GM18951 (cell line): ENCODE data around the gene SIGLEC9.

Source experiments
- POLR2A ChIP-seq: IDR thresholded peaks from 4 replicates; pipeline ENCODE4 v1.6.1; 2011; ENCODE audit warnings: mild to moderate bottlenecking; ENCODE audit not compliant: insufficient read length, insufficient read depth; ENCODE audit errors: extremely low read depth
- in situ Hi-C: fragments of 300-500 bp; cut with MboI; formaldehyde crosslinking; loops from one replicate; pipeline ENCODE4 v1.12.0; 2022; ENCODE audit warnings: low sequenced_read_pairs, mixed read lengths, inconsistent platforms; ENCODE audit not compliant: unreplicated experiment

The SIGLEC9 gene

DNA sequence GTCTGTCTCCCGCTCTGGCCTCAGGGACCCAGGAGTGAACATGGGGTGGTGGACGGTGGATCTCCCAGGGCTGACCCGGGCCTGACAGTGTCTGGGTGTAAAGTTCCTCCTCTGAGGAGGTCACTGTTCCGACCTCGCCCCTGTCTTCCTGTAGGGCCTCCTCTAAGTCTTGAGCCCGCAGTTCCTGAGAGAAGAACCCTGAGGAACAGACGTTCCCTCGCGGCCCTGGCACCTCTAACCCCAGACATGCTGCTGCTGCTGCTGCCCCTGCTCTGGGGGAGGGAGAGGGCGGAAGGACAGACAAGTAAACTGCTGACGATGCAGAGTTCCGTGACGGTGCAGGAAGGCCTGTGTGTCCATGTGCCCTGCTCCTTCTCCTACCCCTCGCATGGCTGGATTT is at the start of gene SIGLEC9:
Gene SIGLEC9 (plus strand): TSS at position 178 of the 400 bp plus-strand sequence. CDS start 69 bp downstream, at position 247.
- TF ChIP-seq POLR2A = no peak
- in situ Hi-C loops = no loop called here

DNA sequence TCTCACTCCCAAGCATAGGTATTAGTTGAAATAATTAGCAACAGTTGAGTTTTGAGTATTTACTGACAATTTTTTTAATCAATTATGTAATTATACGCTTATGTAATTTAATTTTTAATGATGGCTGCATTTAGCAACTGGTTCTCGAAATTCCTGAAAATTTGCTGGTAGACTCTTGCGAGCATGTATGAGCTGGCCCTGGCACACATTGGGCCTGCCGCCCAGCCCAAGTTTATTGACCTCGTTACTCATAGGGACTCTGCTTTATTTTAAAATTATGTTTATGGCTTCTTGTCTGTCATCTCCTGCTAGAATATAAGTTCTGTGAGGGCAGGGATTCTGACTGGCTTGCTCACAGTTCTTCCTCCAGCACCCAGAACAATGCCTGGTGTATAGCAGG is 48.7 kb upstream of the SIGLEC9 start:
- TF ChIP-seq POLR2A = no peak
- in situ Hi-C loops = no loop called here

DNA sequence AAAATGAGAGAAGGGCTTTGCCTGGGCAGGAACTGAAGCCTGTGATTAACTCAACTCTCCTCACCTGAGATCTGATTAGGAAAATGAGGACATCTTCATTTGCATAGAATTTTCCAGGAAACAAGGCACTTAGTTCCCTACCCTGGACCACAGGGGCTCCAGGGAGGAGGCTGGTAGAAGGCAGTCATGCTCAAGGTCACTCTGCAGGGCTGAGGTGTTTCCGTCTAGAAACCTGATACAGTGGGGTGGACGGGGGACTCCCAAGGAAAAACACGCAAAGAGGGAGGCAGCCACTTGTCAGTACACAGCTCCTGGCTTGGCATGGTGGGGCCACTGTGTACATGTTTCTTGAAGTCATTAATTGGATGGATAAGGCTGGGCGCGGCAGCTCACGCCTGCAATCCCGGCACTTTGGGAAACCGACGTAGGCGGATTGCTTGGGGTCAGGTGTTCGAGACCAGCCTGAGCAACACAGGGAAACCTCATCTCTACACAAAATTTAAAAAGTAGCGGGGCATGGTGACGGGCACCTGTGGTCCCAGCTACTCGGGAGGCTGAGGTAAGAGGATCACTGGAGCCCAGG is 48.0 kb upstream of the SIGLEC9 start:
- in situ Hi-C loops = no loop called here
- TF ChIP-seq POLR2A = no peak

DNA sequence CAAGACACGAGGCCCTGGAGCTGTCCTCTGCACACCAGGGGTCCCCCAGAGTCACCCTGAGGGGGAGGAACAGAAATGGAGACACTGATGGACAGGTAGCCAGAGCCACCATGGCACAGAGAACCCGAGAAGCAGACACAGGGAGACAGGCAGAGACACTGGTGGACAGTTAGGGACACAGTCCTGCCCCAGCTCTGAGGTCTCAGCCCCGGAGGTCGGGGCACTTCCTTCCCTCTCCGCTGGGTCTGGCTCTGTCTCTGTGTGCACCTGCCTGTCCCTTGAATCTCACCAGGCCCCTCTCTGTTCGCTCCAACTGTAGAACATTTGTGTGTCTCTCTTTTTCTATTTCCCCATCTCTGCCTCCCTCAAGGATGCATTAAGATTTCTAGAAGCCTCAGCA is 46.6 kb upstream of the SIGLEC9 start:
- in situ Hi-C loops = no loop called here
- TF ChIP-seq POLR2A = no peak

DNA sequence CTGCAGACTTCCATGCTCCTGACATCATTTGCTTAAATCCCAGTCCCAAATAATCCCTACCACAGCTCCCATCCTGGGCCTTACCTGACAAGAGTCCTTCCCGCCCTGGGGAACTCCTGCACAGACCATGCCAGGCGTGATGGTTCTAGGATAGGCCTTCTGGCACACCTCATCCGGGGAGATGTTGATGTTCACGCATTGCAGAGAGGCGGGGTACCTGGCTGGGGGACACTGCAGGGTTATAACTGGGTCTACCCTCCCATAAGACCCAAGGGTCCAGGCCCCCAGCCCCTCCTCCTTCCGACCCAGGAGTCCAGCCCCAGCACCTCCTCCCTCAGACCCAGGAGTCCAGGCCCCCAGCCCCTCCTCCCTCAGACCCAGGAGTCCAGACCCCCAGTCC is 46.0 kb upstream of the SIGLEC9 start:
- in situ Hi-C loops = no loop called here
- TF ChIP-seq POLR2A = no peak

DNA sequence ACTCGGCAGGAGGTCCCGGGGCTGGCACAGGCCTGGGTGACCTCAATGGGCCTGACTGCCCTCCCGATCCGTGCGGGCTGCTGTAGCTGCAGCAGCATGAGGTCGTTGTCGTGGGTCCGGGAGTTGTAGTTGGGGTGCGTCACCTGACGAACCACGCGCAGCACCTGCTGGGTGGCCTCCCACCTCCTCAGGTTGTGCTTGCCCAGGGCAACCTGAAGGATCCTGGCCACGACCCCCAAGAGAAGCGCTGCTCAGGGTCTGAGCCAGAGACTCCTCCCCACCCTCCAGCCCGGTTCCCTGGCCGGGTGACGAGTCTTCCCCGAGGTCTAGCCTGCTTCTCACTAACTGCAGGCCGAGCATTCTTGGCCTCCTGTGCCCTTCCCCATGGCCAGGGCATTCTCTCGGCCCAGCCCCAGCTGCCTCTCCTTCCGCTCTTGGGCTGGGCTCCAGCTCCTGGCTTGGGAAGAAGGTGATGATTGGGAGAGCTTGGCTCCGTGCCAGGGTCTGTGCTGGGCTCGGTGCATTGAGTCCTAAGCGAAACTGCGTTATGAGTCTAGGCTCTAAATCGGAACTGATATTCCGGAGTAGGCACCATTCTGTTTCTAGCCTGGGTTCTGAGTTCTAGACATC is 45.1 kb upstream of the SIGLEC9 start:
- in situ Hi-C loops = no loop called here
- TF ChIP-seq POLR2A = no peak

DNA sequence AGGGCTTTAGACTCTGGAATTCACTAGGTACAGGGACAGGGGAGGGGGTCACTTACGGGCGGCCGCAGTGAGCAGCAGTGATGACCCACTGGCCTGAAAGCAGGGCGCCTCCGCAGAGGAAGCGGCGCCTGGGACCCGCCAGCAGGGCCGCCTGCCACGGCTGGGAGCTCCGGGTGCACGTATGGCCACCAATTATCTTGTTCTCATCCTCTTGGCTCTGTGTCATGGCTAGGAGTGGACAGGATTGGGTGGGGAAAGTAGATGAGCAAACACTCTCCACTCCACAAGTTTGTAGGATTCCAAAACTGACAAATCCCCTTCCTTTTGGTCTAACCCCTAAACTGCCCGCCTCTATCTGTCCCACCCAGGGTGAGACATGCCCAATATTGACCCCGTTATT is 43.2 kb upstream of the SIGLEC9 start:
- in situ Hi-C loops = no loop called here
- no peak for TF ChIP-seq POLR2A

DNA sequence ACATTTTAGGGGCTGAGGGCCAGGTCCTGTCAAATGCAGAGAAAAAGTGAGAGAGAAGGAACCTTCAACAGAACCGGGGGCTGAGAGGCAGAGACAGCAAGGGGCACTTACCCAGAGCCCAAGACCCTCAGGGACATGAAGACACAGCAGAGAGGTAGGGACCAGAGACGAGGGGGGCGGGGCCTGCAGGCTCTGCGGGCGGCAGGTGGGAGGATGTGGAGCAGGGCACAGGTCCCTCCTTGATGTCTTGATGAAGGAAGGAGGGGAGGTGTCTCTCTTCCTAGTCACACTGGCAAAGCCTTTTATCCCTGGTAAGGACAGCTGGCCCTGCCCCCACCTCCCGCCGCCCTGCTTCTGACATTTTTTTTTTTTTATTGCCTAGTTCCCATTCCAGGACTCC is 42.1 kb upstream of the SIGLEC9 start, which contains the start of gene KLK14:
Gene KLK14 (minus strand): TSS at position 277 of the 400 bp plus-strand sequence. CDS start 273 bp downstream, at position 4.
- TF ChIP-seq POLR2A = no peak
- in situ Hi-C loops = no loop called here

DNA sequence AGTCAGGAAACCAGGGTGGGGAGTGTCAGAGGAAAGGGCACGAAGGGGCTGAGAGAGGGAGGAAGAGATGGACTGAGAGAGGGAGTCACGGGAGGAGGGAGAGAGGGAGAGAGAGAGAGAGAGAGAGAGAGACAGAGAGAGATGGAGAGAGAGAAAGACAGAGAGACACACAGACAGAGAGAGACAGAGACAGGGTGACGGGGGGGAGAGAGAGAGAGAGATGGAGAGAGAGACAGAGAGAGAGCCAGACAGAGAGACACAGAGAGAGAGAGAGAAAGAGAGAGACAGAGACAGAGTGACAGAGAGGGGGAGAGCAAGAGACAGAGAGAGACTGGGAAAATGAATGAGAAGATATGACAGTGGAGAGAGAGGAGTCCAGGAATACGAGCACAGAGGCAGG is 41.5 kb upstream of the SIGLEC9 start:
- TF ChIP-seq POLR2A = no peak
- in situ Hi-C loops = no loop called here

DNA sequence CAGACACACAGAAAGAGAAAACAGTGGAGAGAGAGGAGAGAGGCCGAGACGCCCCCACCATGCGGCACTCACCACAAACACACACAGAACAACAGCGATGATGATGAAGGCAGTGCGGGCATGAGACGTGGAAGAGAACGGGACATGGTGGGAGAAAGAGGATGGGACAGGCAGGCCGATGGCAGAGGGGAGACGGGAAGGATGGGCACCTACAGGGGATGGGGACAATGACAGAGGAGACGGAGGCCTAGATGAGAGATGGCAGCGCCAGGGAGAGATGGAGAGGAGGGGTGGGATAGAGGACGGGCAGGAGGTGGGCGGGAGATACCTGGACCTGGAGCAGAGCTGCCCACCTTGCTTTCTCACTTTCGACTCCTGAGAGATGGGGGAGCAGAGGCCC is 40.9 kb upstream of the SIGLEC9 start:
- in situ Hi-C loops = no loop called here
- TF ChIP-seq POLR2A = no peak

DNA sequence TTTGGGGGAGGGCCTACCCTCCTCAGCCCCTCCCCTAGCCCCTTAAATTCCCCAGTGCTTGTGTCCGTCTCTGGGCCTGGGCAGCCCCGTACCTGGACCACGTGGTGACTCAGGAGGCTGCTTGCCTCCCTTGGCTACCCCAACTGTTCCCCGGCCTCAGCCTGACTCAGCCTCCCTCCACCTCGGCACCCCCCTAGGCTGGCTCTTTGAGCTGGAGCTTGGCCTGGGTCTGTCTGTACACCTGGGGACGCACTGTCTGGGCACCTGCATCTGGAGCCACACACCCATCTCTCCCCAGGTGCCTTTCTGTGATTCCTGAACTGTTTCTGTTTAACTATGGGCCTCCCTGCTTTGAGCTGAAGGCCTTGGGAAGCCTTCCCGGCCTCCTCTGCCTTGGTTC is 40.2 kb upstream of the SIGLEC9 start:
- no peak for TF ChIP-seq POLR2A
- in situ Hi-C loops = no loop called here

DNA sequence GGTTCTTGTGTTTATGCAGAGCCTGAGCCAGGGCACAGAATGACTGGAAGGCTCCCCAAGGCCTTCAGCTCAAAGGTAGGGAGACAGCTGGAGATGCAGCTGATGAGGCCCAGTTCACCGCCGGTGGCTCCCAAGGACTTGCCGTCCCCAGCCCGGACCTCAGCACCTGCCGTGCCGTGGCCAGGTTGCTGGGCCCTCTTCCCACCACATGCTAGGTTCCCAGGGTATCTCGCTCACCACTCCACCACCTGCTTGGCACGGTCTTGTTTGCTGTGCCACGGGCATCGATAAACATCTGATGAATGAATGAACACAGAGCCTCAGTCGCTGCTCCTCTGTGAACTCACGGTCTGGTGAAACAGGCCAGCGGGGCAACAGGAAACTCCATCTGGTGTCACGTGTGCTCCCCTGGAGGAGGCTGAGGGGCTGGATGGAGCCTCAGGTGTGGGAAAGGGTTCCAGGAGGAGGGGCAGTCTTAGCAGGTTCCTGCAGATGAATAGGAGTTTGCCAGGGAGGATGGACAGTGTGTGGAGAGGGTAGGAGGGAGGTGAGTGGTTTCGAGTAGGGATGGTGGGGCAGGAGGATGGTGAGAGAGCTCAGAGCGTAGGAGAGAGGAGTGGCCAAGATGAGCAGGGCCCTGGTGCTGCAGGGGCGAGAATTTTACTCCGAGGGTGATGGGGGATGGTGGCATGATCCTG is 38.4 kb upstream of the SIGLEC9 start:
- in situ Hi-C loops = no loop called here

DNA sequence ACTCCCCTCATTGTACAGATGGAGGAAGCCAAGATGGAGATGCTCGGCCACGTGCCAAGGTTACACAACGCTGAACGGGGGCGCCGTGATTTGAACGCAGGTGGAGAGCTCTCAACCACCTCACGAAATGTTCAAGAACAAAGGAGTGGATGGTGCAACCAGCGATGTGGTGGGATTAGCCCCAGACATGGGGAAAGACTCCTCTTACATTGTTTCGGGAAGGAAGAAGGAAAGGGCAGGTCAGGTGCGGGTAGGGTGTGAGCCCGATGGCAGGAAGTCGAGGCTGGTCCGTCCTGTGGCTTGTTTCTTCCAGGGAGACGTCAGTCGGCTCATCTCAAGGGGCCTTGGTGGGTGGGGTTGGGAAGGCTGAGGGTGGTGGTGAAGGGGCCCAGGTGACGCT is 34.9 kb upstream of the SIGLEC9 start:
- in situ Hi-C loops = no loop called here

More for the DNA sequence above, 38.4 kb upstream of the SIGLEC9 start:
- TF ChIP-seq POLR2A = no peak

DNA sequence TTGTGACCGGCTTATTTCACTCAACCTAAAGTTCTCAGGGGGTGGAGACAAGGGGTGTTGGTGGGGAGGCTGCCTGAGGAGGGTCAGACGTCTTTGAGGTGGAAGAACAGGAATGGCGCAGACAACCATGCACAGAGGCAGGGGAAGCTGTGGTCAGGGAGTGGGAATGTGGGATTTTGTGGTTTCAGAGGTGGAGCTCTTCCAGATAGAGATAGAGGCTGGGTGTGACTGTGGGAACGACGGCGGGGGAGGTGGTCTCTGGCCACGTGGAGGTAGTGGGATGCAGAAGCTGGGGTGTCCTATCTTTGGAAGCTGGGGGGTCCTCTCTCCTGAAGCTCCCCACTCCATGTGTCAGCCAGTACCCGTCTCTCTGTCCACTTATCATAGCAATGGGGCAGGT is 34.2 kb upstream of the SIGLEC9 start:
- no peak for TF ChIP-seq POLR2A
- in situ Hi-C loops = no loop called here

More for the DNA sequence above, 34.9 kb upstream of the SIGLEC9 start:
- TF ChIP-seq POLR2A = no peak
